NCI-H82 (cell line): ENCODE results near the gene SLC30A3.
"Not testable (repeated sequence)": the region's sequence is repeated elsewhere in the genome, so short reads cannot be mapped to it uniquely, and the experiment has no call there.

Experiments
- DNase-seq: peaks from one replicate; lab custom pipeline; 2025; lab: John Stamatoyannopoulos, UW

SLC30A3 gene

GRCh38 chr2:27285481-27285880 is 22.6 kb upstream of the SLC30A3 start:
- no peak for DNase-seq

- DNase-seq = no peak
These were observed 22.1 kb upstream of the SLC30A3 start for GRCh38 chr2:27284996-27285395.

DNA sequence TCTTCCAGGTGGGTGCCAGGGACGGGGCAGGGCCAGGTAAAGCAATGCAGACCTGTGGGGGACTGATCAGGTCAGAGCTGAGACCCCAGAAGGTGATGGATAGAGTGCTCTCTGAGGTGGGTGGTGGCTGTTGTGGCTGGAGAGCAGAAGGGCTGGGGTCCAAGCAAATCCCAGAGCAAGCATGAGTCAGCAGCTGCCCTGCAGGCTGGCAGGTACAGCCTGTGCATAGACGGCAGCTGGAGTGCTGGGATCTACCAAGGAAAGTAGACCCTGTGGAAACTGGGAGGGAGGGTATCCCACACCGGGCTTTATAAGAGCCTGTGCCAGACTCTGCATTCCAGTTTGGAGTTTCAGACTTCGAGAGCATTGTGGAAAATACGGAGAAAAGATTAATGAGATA is 20.0 kb upstream of the SLC30A3 start:
- peak; percentile 78 for DNase-seq

DNA sequence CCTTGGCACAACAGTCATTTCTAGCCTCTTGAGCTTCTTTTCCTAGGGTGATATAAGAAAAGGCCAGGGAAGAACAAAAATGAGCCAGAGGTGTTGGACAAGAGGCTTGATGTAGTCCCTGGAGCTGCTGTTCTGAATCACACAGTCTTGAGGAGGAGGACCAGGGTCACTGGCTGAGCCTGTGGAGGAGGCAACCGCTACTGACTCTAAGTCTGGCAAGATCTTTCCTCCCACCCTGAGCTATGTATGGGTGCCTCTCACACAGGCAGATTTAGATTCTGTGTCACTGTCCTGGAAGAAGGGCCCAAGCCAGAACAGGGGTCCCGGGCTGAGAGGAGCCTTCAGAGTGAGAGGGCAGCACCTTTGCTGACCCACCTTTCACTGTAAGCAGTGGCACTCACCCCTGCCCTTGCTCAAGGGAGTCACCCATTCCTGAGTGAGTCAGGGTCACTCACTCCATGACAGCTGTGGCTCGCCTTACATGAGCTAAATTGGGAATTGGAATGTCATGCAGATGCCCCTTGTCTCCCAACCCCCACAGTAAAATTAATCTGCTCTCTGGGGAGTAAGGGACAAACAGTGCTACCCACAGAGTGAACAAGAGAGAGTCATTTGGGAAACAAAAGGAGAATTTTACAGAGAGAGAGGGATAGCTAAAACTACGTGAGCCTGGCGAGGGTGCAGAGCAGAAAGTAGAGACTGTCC is 19.2 kb upstream of the SLC30A3 start, which contains the start of gene TRIM54:
TRIM54 (plus strand) TSS at position 575 of the 705 bp plus-strand sequence. CDS start 303 bp downstream, outside the sequence.
- peak; percentile 80 for DNase-seq

DNA sequence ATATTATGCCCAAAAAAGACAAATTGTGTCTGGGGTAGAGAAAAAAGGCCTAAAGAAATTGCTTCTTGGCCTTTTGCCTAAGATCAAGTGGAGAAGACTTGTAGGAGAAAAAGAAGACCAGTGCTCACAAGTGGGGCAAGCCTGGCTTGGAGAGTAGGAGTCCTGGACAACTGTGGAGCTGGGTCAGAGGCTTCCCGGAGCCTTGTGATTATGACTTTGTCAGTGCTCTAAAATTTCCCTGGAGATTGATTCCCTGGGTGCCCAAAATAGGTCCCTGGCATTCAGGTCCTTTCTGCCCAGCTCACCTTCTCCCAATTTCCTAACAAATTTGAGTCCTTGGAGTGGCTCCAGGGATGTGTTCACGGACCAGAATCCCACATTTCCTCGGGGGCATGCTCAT is 18.6 kb upstream of the SLC30A3 start:
- DNase-seq = no peak

DNA sequence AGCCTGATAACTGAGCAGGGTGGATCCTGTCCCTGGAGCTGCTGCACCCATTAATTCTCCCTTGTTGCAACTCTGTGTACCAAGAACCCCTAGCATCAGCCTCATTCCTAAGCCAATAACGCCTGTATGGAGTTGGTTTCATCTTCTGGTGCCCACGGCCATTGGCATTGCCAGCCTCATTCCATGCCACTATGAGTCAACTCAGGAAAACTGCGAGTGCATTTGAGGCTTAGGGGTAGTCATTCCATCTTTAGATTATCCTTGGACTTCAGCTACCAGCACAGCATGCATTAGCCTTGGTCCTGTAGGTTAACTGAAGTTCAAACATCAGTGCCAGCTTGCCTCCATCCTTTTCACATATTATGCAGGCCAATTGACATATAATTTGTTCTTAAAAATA is 18.0 kb upstream of the SLC30A3 start:
- DNase-seq = no peak

DNA sequence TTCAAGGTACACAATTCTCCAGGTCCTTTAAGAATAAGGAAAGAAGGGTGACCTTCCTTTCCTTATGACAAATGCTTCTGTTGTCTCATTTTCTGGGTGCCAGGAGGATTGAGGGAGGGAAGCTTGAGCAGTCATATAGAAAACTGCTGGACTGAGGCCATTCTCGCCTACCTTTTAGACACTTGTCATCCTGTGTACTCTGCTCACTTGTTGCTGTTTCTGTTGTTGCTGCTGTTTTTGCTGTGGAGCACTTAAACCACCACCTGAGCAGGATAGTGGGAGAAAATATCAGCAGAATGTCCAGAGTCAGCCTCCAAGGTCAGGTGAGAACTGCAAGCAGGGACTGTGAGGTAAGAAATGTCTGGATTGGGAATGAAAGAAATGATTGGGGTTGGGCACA is 15.2 kb upstream of the SLC30A3 start:
- no peak for DNase-seq

DNA sequence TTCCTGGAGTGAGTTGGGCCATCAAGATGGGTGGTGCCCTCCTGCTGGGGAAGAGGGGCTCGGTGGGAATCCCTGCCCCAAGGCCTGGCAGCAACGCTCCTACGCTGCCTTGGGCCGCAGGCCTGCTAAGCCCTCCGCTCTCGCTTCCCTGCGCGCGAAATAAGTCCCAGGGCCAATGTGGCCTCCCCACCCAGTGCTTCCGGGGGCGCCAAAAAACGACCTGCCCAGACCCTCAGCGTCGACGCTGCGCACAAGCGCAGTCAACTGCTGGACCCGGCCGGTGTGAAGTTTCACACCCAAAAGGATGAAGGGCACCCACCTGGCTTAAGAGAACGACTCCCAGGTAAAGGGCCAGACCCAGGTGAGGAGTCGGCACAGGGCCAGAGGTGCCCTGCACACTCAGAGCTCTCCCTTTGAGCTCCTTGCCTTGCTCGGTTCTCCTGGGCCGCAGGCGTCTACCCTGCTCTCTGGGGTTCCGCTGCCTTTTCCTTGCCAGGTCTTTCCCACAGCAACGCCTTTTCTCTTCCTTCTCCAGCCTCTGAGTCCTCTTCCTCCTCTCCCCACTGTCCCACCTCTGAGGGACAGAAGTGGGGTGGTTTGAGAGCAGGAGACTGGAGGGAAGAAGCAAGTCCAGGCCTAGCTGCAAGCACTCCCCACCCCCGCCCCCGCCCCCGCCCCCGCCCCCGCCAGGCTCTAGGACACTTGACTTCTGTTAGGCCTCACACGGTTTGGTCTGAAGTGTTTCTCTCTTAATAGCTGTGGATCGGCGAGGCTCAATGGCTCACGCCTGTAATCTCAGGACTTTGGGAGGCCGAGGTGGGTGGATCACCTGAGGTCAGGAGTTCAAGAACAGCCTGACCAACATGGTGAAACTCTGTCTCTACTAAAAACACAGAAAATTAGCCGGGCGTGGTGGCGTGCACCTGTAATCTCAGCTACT is 12.6 kb upstream of the SLC30A3 start, which contains the start of gene DNAJC5G:
DNAJC5G (plus strand) TSS at position 223 of the 940 bp plus-strand sequence. CDS start 1,296 bp downstream, outside the sequence.
- DNase-seq = no peak

DNA sequence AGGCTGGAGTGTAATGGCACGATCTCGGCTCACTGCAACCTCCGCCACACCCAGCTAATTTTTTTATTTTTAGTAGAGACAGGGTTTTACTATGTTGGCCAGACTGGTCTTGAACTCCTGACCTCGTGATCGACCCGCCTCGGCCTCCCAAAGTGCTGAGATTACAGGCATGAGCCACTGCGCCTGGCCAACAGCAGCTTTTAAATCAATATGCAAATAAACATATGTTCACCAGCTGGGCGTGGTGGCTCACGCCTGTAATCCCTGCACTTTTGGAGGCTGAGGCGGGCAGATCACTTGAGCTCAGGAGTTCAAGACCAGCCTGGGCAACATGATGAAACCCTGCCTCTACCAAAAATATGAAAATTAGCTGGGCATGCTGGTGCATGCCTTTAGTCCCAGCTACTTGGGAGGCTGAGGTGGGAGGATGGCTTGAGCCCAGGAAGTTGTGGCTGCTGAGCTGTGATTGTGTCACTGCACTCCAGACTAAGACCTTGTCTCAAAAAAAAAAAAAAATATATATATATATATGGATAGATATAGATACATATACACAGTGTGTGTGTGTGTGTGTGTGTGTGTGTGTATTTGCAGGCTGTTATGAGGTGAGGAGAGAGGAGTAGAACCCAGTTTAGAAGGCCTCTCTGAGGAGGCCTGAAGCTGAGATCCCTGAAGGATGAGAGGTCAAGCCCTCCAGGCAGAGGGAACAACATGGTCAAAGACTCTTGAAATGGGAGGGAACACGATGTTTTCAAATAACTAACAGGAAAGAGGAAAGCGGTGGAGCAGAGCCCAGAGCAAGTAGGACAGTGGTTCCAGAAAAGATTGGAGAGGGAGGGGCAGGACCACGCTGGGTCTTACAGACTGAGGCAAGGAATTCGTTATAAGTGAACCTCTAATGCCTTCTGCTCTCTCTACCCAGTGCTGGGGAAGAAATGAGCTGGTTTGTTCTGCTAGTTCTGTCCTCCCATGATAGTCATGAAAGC is 10.0 kb upstream of the SLC30A3 start:
- DNase-seq = peak; percentile 68

- DNase-seq = no peak
These were observed 8.9 kb upstream of the SLC30A3 start for GRCh38 chr2:27271631-27272340.

GRCh38 chr2:27270670-27271069 is 7.8 kb upstream of the SLC30A3 start:
- DNase-seq = no peak

DNA sequence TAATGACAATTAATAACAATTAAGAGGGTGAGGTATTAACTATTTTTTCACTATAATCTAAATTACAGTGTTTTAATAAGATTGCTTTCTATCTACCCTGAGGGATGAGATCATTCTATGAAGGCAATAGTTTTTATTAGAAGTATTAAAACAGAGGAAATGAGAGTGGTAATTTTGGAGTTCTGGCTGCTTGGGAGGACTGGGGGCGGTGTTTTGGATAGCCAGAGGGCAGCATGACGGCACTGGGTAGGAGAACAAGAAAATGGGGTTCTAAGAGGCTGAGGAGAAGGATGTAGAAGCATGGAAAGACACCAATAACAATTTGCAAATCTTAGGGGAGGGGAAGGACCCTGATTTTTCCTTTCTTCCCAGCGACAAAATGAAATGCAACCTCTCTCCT is 7.3 kb upstream of the SLC30A3 start:
- DNase-seq = no peak

DNA sequence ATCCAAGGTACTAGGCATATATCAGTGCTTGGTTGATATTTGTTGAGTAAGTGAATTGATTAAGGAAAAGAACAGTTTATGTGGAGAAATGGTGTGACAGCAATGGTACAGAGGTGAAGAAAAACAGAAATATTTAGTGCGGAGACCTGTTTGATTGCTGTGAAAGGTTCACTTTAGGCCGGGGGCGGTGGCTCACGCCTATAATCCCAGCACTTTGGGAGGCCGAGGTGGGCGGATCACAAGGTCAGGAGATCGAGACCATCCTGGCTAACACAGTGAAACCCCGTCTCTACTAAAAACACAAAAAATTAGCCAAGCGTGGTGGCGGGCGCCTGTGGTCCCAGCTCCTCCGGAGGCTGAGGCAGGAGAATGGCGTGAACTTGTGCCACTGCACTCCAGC is 5.4 kb upstream of the SLC30A3 start:
- DNase-seq = not testable (repeated sequence)

DNA sequence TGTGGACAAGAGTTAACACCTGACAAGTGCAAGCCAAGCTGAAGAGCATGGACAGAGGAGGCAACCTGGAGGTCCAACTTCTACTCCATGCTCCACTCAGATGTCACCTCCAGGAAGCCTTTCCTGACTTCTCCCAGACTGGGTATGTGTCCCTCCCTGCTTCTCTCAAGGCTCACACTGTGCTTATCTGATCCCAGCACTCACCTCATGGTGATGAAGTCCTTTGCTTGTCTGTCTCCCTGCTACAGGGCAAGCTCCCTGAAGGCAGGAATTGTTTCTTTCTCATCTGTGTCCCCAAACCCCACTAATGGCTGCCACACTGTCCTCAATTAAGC is 2.7 kb upstream of the SLC30A3 start:
- DNase-seq = no peak

DNA sequence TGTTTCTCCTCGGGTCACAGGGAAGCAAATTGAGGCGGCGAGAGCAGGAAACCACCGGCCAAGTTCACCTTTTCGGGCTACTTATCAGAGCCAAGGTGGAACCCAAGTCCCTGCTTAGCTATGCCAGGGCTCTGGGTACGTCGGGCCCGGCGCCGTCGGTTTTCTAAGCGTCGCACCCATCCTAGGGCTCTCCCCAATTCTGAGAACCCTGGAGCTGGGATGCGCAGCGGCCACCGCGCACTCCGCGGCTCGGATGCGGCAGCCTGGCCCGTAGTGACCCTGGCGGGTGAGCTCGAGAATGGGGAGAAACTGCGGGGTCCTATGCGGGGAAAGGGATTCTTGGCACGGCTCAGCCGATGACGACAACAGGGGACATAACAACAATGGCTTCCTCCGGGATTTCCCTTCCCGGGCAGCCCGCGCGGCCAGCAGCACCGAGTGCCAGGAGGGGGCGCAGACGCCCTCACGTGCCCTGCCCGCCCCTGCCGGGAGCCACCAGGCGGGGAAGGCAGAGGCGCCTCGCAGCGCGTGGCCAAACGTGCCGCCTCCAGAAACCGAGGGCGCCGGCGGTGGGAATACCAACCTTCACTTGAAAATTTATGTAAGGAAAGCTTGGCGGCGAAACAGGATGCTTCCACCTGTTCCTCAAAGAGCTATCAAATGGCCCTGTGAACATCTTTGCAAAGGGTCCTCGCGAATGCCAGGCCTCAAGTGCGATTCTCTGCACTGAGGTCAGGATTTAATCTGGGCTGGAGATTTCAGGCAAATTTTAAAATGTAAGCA is 2.1 kb upstream of the SLC30A3 start:
- peak; percentile 88 for DNase-seq

GRCh38 chr2:27264253-27264752 is 1.5 kb upstream of the SLC30A3 start:
- DNase-seq = peak; percentile 71

GRCh38 chr2:27263287-27264252 is 723 bp upstream of the SLC30A3 start:
- DNase-seq = peak; percentile 69

DNA sequence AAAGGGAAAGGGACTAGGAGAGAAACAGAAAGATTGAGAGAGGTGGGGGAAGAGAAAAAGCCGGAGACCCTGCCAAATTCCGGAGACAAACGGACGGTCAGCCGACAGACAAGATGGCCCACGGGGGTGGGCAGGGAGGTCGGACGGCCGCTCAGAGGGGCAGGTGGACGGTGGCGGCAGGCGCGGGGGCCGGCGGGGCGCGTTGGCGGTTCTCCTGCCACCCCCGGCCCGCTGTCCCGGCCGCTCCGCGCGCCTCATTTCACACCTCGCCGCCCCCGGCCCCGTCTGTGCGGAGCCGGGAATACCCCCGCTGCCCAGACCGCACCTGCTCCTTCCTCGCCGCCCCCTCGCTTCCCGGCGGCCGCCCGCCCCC is 935 bp downstream of the SLC30A3 start:
- no peak for DNase-seq
